OCI-LY1 (cell line): ENCODE data around the gene ARAP3.

Source experiments
- EZH2 ChIP-seq: fragments of 200-600 bp; sonication (generic), shearing (Covaris generic); IDR thresholded peaks from 2 replicates; pipeline ENCODE4 v1.8.0; 2017; ENCODE audit warnings: borderline replicate concordance, mixed run types, mild to moderate bottlenecking, antibody characterized with exemption, low read length, moderate library complexity, mixed read lengths
- TF ChIP-seq, protein P1 (sequence below): fragments of 200-600 bp; sonication (generic), shearing (Covaris generic); IDR thresholded peaks from 2 replicates; pipeline ENCODE4 v1.5.1; 2017; ENCODE audit warnings: mild to moderate bottlenecking, antibody characterized with exemption, low read length, moderate library complexity, mixed read lengths

DNA sequence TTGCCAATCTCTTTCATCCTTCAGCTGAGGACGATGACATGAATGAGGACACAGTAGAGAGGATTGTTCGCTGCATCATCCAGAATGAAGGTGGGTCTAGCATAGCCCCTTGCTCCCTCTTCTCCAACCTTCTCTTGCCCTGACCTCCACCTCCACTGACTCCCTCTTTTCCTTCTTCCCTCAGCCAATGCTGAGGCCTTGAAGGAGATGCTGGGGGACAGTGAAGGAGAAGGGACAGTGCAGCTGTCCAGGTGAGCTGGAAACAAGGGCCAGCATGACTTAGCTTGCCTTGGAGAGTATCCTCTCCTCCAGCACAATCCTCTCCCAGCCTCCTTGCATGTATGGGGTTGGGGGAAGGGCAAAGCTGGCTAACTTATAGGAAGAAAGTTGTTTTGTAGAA lies 43.3 kb downstream of the ARAP3 start:
- TF ChIP-seq, protein P1, sequence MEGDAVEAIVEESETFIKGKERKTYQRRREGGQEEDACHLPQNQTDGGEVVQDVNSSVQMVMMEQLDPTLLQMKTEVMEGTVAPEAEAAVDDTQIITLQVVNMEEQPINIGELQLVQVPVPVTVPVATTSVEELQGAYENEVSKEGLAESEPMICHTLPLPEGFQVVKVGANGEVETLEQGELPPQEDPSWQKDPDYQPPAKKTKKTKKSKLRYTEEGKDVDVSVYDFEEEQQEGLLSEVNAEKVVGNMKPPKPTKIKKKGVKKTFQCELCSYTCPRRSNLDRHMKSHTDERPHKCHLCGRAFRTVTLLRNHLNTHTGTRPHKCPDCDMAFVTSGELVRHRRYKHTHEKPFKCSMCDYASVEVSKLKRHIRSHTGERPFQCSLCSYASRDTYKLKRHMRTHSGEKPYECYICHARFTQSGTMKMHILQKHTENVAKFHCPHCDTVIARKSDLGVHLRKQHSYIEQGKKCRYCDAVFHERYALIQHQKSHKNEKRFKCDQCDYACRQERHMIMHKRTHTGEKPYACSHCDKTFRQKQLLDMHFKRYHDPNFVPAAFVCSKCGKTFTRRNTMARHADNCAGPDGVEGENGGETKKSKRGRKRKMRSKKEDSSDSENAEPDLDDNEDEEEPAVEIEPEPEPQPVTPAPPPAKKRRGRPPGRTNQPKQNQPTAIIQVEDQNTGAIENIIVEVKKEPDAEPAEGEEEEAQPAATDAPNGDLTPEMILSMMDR, result no peak
- no peak for TF ChIP-seq EZH2
